Endodermal cell (in vitro differentiated cells): ENCODE measurements around the gene AFF2. TPM values are rescaled to one million over a fixed set of nuclear protein-coding genes. Genes with fewer than 3 reads are reported as not detected.

ENCODE experiments used
- DNase-seq: peaks from one replicate; pipeline ENCODE4 v3.0.0-alpha.2; 2017
- H3K27ac ChIP-seq: 2 replicates; pipeline ENCODE4 v1.5.1; 2013; ENCODE audit warnings: mild to moderate bottlenecking, low read depth, low read length, moderate library complexity
- H3K27me3 ChIP-seq: 2 replicates; pipeline ENCODE4 v1.6.1; 2013; ENCODE audit warnings: mild to moderate bottlenecking, low read length, moderate library complexity; ENCODE audit not compliant: insufficient read depth, control insufficient read depth, poor library complexity, severe bottlenecking
- H3K36me3 ChIP-seq: 2 replicates; pipeline ENCODE4 v1.7.0; 2013; ENCODE audit warnings: mild to moderate bottlenecking, low read length, moderate library complexity; ENCODE audit not compliant: control insufficient read depth, insufficient read depth
- H3K4me1 ChIP-seq: one replicate; pipeline ENCODE4 v1.7.0; 2013; ENCODE audit warnings: low read length; ENCODE audit not compliant: control insufficient read depth, insufficient read depth
- H3K4me3 ChIP-seq: 2 replicates; pipeline ENCODE4 v1.5.1; 2013; ENCODE audit warnings: mild to moderate bottlenecking, low read length, moderate library complexity
- H3K9ac ChIP-seq: 2 replicates; pipeline ENCODE4 v1.6.1; 2013; ENCODE audit warnings: mild to moderate bottlenecking, low read length, moderate library complexity; ENCODE audit not compliant: poor library complexity, severe bottlenecking; ENCODE audit errors: extremely low read depth
- H3K9me3 ChIP-seq: 2 replicates; pipeline ENCODE4 v1.6.1; 2013; ENCODE audit warnings: mild to moderate bottlenecking, low read length, moderate library complexity; ENCODE audit not compliant: control insufficient read depth
- H3K27ac Mint-ChIP-seq: 2 replicates; pipeline ENCODE4 v1.8.0; 2020; ENCODE audit warnings: mixed read lengths
- H3K27me3 Mint-ChIP-seq: 2 replicates; pipeline ENCODE4 v1.8.0; 2021; ENCODE audit warnings: mild to moderate bottlenecking, mixed read lengths; ENCODE audit not compliant: insufficient read depth
- H3K36me3 Mint-ChIP-seq: 2 replicates; pipeline ENCODE4 v1.8.0; 2020; ENCODE audit warnings: low read depth, mixed read lengths
- H3K4me1 Mint-ChIP-seq: 2 replicates; pipeline ENCODE4 v1.8.0; 2020; ENCODE audit warnings: mixed read lengths
- H3K4me3 Mint-ChIP-seq: 2 replicates; pipeline ENCODE4 v1.8.0; 2020; ENCODE audit warnings: mild to moderate bottlenecking, moderate library complexity, mixed read lengths
- H3K9me3 Mint-ChIP-seq: 2 replicates; pipeline ENCODE4 v1.8.0; 2020; ENCODE audit warnings: mild to moderate bottlenecking, mixed read lengths
- CTCF ChIP-seq: fragments of 200-600 bp; sonication (generic); conservative IDR thresholded peaks from 2 replicates; pipeline ENCODE4 v1.5.0; 2021; ENCODE audit warnings: antibody characterized with exemption, mild to moderate bottlenecking
- WGBS, 2 experiments: methylation state at CpG; one replicate each; pipeline versions ENCODE4 v1.1.5 to v1.1.7; 2013; ENCODE audit warnings: missing lambda C conversion rate in 2 of 2, mixed read lengths in 1 of 2; ENCODE audit not compliant: insufficient coverage in 1 of 2, insufficient read length in 1 of 2; 5-methylcytosine and 5-hydroxymethylcytosine counted together
- total RNA-seq, 2 donors: library from RNA; stranded (reverse); fragmentation: NEBNext Ultra II Directional in 1 of 2; extraction: Animal tissue kit (Norgen Biotek cat#: 25700) in 1 of 2; gene quantifications; 2 replicates in 1 of 2; 3 replicates in 1 of 2; pipeline ENCODE4 v1.2.1, GENCODE V29; 2021

The AFF2 gene
- total RNA-seq, 2 donors from 2014 or later = 3.7 to 5.6 TPM

GRCh38 chrX:148647651-148648050, 147.2 kb downstream of the AFF2 start:
- WGBS, 2 experiments = 94 to 100% methylated on average over 1 to 4 of the region's 4 CpGs
- H3K4me1 Mint-ChIP-seq = no peaks in the 10 kb centered on the region
- H3K27me3 ChIP-seq = no peaks in the 10 kb centered on the region
- H3K4me3 Mint-ChIP-seq = no peak overlapping the region
- peaks cover 35% of the 10 kb centered on the region for H3K9me3 Mint-ChIP-seq
- no peaks in the 10 kb centered on the region for H3K4me1 ChIP-seq
- H3K36me3 ChIP-seq = no peaks in the 10 kb centered on the region
- H3K27ac Mint-ChIP-seq = no peak overlapping the region
- no peak for DNase-seq
- no peak overlapping the region for H3K9ac ChIP-seq
- no peak overlapping the region for H3K27ac ChIP-seq
- no peak for TF ChIP-seq CTCF
- H3K9me3 ChIP-seq = no peaks in the 10 kb centered on the region
- no peaks in the 10 kb centered on the region for H3K27me3 Mint-ChIP-seq
- no peaks in the 10 kb centered on the region for H3K36me3 Mint-ChIP-seq
- H3K4me3 ChIP-seq = no peak overlapping the region

GRCh38 chrX:148649145-148649795, 148.9 kb downstream of the AFF2 start:
- no peaks in the 10 kb centered on the region for H3K27me3 ChIP-seq
- H3K9me3 ChIP-seq = no peaks in the 10 kb centered on the region
- H3K27me3 Mint-ChIP-seq = no peaks in the 10 kb centered on the region
- no peaks in the 10 kb centered on the region for H3K36me3 Mint-ChIP-seq
- H3K4me3 ChIP-seq = no peak overlapping the region
- no peak for DNase-seq
- no peaks in the 10 kb centered on the region for H3K4me1 Mint-ChIP-seq
- no peak overlapping the region for H3K27ac ChIP-seq
- H3K27ac Mint-ChIP-seq = no peak overlapping the region
- no peak for TF ChIP-seq CTCF
- WGBS, 2 experiments = 77 to 84% methylated on average over 3 to 7 of the region's 8 CpGs
- H3K36me3 ChIP-seq = no peaks in the 10 kb centered on the region
- H3K4me1 ChIP-seq = no peaks in the 10 kb centered on the region
- peaks cover 45% of the 10 kb centered on the region for H3K9me3 Mint-ChIP-seq
- H3K9ac ChIP-seq = no peak overlapping the region
- no peak overlapping the region for H3K4me3 Mint-ChIP-seq

- Histone ChIP-seq H3K4me3 (no peak overlapping the region), H3K27me3 (no peaks in the 10 kb centered on the region), H3K27ac (no peak overlapping the region), H3K9me3 (no peaks in the 10 kb centered on the region), H3K4me1 (no peaks in the 10 kb centered on the region), H3K36me3 (no peaks in the 10 kb centered on the region), H3K9ac (no peak overlapping the region)
- H3K27ac Mint-ChIP-seq = no peak overlapping the region
- WGBS, 2 experiments = 94 to 100% methylated on average over 1 to 4 of the region's 4 CpGs
- no peaks in the 10 kb centered on the region for H3K4me1 Mint-ChIP-seq
- no peaks in the 10 kb centered on the region for H3K36me3 Mint-ChIP-seq
- TF ChIP-seq CTCF = no peak
- no peaks in the 10 kb centered on the region for H3K27me3 Mint-ChIP-seq
- DNase-seq = no peak
- no peak overlapping the region for H3K4me3 Mint-ChIP-seq
- peaks cover 56% of the 10 kb centered on the region for H3K9me3 Mint-ChIP-seq
Observed at GRCh38 chrX:148658115-148658730, 157.8 kb downstream of the AFF2 start.
